GM12878 (cell line): ENCODE measurements around the gene PKP3. TPM values are rescaled to one million over a fixed set of nuclear protein-coding genes. Genes with fewer than 3 reads are reported as not detected.

Source experiments
- IKZF1 ChIP-seq: fragments of 450-650 bp; conservative IDR thresholded peaks from 2 replicates; pipeline ENCODE4 v1.6.1; 2017; ENCODE audit warnings: antibody characterized with exemption, mild to moderate bottlenecking
- LARP7 ChIP-seq: fragments of 450-650 bp; IDR thresholded peaks from 2 replicates; pipeline ENCODE4 v1.6.1; 2017; ENCODE audit warnings: mild to moderate bottlenecking
- NFYA ChIP-seq: IDR thresholded peaks from 2 replicates; pipeline ENCODE4 v1.6.1; 2011; ENCODE audit warnings: low read depth, mild to moderate bottlenecking, low read length, improper control_type of control experiment, borderline replicate concordance
- RUNX3 ChIP-seq: IDR thresholded peaks from 2 replicates; pipeline ENCODE4 v1.6.1; 2012; ENCODE audit warnings: low read length, inconsistent platforms
- SPI1 ChIP-seq: IDR thresholded peaks from 2 replicates; pipeline ENCODE4 v1.6.1; 2011; ENCODE audit warnings: low read depth, mild to moderate bottlenecking, low read length, moderate library complexity, borderline replicate concordance; ENCODE audit not compliant: insufficient read depth
- polyA plus RNA-seq, 11 experiments: library from polyadenylated mRNA; depleted of rRNA in 4 of 11; unstranded in 6 of 11; stranded (reverse) in 5 of 11; fragments of >200 nt; fragmentation: Nextera tagmentation in 4 of 11; fragmentation: Illumina TruSeq in 1 of 11; extraction: Ambion mirVana in 4 of 11; extraction: Trizol in 1 of 11; gene quantifications; 1 replicate in 1 of 11; 2 replicates in 10 of 11; pipeline versions ENCODE4 v1.2.1 to v1.2.3, GENCODE V29; 2011 to 2016; ENCODE audit warnings: inconsistent platforms in 2 of 11, missing spikeins in 2 of 11, low read depth in 1 of 11
- total RNA-seq, 4 experiments: library from RNA; depleted of rRNA in 3 of 4; stranded (reverse); fragments of >200 nt in 3 of 4; fragmentation: Illumina TruSeq in 1 of 4; extraction: Trizol in 1 of 4; gene quantifications; 2 replicates each; pipeline versions ENCODE4 v1.2.1 to v1.2.3, GENCODE V29; 2013 to 2021
- TF ChIP-seq, protein P1 (sequence below): fragments of 450-650 bp; IDR thresholded peaks from 2 replicates; pipeline ENCODE4 v1.6.1; 2017; ENCODE audit warnings: borderline replicate concordance
- TF ChIP-seq, protein P2 (sequence below): fragments of 450-650 bp; conservative IDR thresholded peaks from 2 replicates; pipeline ENCODE4 v1.6.1; 2017; ENCODE audit warnings: mild to moderate bottlenecking, moderate library complexity
- TF ChIP-seq, protein P3 (sequence below): fragments of 450-650 bp; IDR thresholded peaks from 2 replicates; pipeline ENCODE4 v1.6.1; 2018; ENCODE audit warnings: borderline replicate concordance, mild to moderate bottlenecking; ENCODE audit not compliant: partially characterized antibody
- TF ChIP-seq, protein P4 (sequence below): fragments of 450-650 bp; formaldehyde crosslinking; IDR thresholded peaks from 2 replicates; pipeline ENCODE4 v1.4.0; 2022; ENCODE audit warnings: mild to moderate bottlenecking, moderate library complexity

The PKP3 gene
- total and polyA plus RNA-seq, 10 of the 15 experiments (the other 5 are each of a cell fraction or from before 2014, with no cell fraction given): 0.45 to 0.90 TPM; not detected in 8

- no peak for TF ChIP-seq SPI1
- TF ChIP-seq, protein P1, sequence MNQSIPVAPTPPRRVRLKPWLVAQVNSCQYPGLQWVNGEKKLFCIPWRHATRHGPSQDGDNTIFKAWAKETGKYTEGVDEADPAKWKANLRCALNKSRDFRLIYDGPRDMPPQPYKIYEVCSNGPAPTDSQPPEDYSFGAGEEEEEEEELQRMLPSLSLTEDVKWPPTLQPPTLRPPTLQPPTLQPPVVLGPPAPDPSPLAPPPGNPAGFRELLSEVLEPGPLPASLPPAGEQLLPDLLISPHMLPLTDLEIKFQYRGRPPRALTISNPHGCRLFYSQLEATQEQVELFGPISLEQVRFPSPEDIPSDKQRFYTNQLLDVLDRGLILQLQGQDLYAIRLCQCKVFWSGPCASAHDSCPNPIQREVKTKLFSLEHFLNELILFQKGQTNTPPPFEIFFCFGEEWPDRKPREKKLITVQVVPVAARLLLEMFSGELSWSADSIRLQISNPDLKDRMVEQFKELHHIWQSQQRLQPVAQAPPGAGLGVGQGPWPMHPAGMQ: no peak
- peak; percentile 45; the same call in 1 of the 2 replicates for TF ChIP-seq RUNX3
- no peak for TF ChIP-seq NFYA
- TF ChIP-seq, protein P2, sequence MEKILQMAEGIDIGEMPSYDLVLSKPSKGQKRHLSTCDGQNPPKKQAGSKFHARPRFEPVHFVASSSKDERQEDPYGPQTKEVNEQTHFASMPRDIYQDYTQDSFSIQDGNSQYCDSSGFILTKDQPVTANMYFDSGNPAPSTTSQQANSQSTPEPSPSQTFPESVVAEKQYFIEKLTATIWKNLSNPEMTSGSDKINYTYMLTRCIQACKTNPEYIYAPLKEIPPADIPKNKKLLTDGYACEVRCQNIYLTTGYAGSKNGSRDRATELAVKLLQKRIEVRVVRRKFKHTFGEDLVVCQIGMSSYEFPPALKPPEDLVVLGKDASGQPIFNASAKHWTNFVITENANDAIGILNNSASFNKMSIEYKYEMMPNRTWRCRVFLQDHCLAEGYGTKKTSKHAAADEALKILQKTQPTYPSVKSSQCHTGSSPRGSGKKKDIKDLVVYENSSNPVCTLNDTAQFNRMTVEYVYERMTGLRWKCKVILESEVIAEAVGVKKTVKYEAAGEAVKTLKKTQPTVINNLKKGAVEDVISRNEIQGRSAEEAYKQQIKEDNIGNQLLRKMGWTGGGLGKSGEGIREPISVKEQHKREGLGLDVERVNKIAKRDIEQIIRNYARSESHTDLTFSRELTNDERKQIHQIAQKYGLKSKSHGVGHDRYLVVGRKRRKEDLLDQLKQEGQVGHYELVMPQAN: 0 out of 2 replicates have a peak, but pooled peaks have one; percentile 11
- TF ChIP-seq LARP7: no peak; the same call in 1 of the 2 replicates
- TF ChIP-seq, protein P3, sequence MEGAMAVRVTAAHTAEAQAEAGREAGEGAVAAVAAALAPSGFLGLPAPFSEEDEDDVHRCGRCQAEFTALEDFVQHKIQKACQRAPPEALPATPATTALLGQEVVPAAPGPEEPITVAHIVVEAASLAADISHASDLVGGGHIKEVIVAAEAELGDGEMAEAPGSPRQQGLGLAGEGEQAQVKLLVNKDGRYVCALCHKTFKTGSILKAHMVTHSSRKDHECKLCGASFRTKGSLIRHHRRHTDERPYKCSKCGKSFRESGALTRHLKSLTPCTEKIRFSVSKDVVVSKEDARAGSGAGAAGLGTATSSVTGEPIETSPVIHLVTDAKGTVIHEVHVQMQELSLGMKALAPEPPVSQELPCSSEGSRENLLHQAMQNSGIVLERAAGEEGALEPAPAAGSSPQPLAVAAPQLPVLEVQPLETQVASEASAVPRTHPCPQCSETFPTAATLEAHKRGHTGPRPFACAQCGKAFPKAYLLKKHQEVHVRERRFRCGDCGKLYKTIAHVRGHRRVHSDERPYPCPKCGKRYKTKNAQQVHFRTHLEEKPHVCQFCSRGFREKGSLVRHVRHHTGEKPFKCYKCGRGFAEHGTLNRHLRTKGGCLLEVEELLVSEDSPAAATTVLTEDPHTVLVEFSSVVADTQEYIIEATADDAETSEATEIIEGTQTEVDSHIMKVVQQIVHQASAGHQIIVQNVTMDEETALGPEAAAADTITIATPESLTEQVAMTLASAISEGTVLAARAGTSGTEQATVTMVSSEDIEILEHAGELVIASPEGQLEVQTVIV: no peak
- TF ChIP-seq, protein P4, sequence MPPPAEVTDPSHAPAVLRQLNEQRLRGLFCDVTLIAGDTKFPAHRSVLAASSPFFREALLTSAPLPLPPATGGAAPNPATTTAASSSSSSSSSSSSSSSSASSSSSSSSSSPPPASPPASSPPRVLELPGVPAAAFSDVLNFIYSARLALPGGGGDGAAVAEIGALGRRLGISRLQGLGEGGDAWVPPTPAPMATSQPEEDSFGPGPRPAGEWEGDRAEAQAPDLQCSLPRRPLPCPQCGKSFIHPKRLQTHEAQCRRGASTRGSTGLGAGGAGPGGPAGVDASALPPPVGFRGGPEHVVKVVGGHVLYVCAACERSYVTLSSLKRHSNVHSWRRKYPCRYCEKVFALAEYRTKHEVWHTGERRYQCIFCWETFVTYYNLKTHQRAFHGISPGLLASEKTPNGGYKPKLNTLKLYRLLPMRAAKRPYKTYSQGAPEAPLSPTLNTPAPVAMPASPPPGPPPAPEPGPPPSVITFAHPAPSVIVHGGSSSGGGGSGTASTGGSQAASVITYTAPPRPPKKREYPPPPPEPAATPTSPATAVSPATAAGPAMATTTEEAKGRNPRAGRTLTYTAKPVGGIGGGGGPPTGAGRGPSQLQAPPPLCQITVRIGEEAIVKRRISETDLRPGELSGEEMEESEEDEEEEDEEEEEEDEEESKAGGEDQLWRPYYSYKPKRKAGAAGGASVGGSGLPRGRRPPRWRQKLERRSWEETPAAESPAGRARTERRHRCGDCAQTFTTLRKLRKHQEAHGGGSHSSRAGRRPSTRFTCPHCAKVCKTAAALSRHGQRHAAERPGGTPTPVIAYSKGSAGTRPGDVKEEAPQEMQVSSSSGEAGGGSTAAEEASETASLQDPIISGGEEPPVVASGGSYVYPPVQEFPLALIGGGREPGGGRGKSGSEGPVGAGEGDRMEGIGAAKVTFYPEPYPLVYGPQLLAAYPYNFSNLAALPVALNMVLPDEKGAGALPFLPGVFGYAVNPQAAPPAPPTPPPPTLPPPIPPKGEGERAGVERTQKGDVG: 0 out of 2 replicates have a peak, but pooled peaks have one; percentile 64
- peak; percentile 94 for TF ChIP-seq IKZF1
Observed at GRCh38 chr11:355581-356458, 38.2 kb upstream of the PKP3 start (continued).
